Right atrium auricular region (tissue), 2 donors: ENCODE data around the gene EXOC4. TPM values are rescaled to one million over a fixed set of nuclear protein-coding genes. Genes with fewer than 3 reads are reported as not detected.

ENCODE experiments used
- DNase-seq: peaks from one replicate; pipeline ENCODE4 v3.0.0-alpha.2; 2019; ENCODE audit warnings: low spot score
- H3K27ac ChIP-seq, 2 donors: fragments of 200-600 bp; sonication (generic); 1 replicate in 1 of 2; 2 replicates in 1 of 2; pipeline ENCODE4 v1.5.1; 2016 to 2019
- H3K27me3 ChIP-seq, 2 donors: fragments of 200-600 bp; sonication (generic); one replicate each; pipeline versions ENCODE4 v1.5.1 to v1.6.0; 2017 to 2019
- H3K36me3 ChIP-seq: fragments of 200-600 bp; sonication (generic); one replicate; pipeline ENCODE4 v1.5.1; 2016
- H3K4me1 ChIP-seq, 2 donors: fragments of 200-600 bp; sonication (generic); one replicate each; pipeline versions ENCODE4 v1.5.1 to v1.6.0; 2017 to 2019
- H3K4me3 ChIP-seq, 2 donors: fragments of 200-600 bp; sonication (generic); 1 replicate in 1 of 2; 2 replicates in 1 of 2; pipeline ENCODE4 v1.5.1; 2017 to 2019; ENCODE audit warnings: mild to moderate bottlenecking in 1 of 2, moderate library complexity in 1 of 2
- H3K9me3 ChIP-seq, 2 donors: fragments of 200-600 bp; sonication (generic); one replicate each; pipeline ENCODE4 v1.5.1; 2019
- total RNA-seq, 2 donors: library from RNA; depleted of rRNA; stranded (reverse); fragments of >200 nt; gene quantifications; one replicate each; pipeline ENCODE4 v1.1.0, GENCODE V29; 2016
- TF ChIP-seq, protein P1 (sequence below), 2 donors: fragments of 200-600 bp; sonication (generic); IDR thresholded peaks; one replicate each; pipeline ENCODE4 v1.5.1; 2019; ENCODE audit warnings: antibody characterized with exemption in 2 of 2

EXOC4 gene
- total RNA-seq, 2 donors from 2014 or later: 24.7 to 30.6 TPM

DNA sequence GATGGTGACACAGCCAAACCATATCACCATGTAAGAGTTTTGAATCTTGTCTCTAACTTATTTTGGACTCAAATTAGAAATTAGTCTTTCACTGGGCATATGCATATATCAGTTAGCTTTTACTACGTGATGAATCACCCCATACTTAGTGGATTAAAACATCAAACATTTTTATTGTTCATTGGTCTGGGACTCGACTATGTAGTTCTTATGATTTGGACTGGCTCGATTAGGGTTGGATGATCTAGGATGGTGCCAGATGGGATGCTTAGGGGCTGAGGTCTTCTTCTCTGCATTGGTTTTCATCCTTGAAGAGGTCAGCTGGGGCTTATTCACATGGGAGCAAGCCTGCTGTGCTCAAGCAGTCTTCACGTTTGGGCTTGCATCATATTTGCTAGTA lies 264.9 kb downstream of the EXOC4 start:
- Histone ChIP-seq H3K4me1 (no peaks in the 10 kb centered on the region), H3K27ac (no peak overlapping the region), H3K9me3 (no peaks in the 10 kb centered on the region), H3K36me3 (no peaks in the 10 kb centered on the region), H3K27me3 (no peaks in the 10 kb centered on the region), H3K4me3 (no peak overlapping the region)
- DNase-seq: no peak
- TF ChIP-seq, protein P1, sequence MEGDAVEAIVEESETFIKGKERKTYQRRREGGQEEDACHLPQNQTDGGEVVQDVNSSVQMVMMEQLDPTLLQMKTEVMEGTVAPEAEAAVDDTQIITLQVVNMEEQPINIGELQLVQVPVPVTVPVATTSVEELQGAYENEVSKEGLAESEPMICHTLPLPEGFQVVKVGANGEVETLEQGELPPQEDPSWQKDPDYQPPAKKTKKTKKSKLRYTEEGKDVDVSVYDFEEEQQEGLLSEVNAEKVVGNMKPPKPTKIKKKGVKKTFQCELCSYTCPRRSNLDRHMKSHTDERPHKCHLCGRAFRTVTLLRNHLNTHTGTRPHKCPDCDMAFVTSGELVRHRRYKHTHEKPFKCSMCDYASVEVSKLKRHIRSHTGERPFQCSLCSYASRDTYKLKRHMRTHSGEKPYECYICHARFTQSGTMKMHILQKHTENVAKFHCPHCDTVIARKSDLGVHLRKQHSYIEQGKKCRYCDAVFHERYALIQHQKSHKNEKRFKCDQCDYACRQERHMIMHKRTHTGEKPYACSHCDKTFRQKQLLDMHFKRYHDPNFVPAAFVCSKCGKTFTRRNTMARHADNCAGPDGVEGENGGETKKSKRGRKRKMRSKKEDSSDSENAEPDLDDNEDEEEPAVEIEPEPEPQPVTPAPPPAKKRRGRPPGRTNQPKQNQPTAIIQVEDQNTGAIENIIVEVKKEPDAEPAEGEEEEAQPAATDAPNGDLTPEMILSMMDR (IDR thresholded peaks at IDR 0.05): no peak

DNA sequence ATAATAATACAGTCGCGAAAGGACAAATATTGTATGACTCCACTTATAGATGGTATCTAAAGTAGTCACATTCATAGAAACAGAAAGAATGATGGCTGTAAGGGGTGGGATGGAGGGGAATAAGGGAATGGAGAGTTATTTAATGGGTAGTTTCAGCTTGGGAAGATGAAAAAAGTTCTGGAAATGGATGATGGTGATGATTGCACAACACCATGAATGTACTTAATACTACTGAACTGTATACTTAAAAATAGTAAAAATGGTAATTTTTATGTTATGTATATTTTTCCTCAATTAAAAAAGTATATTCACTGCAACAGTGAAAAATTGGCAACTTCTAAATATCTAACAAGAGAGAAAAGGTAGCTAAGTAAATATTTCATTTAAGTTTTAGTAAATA lies 265.8 kb downstream of the EXOC4 start:
- Histone ChIP-seq H3K36me3 (no peaks in the 10 kb centered on the region), H3K27ac (no peak overlapping the region), H3K9me3 (no peaks in the 10 kb centered on the region), H3K4me1 (no peaks in the 10 kb centered on the region), H3K4me3 (no peak overlapping the region), H3K27me3 (no peaks in the 10 kb centered on the region)
- no peak for DNase-seq
- TF ChIP-seq, protein P1 (IDR thresholded peaks at IDR 0.05): no peak

DNA sequence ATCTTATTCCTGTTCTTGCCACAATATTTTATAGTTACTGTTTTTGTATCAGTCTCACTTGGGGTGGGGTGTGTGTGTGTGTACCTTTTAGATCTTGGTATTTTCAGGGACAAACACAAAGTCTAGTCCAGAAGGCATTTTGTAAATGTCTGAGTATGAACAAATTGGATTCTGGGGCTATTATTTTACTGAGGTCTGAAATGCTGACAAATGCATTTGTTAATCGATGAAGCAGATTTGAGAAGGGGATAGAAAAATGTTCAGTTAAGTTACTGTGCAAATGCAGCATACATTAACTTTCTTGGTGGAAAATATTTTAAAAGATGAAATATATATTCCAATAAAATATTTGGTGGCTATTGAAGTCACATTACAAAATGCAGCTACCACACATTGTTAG lies 267.4 kb downstream of the EXOC4 start:
- Histone ChIP-seq H3K4me1 (no peaks in the 10 kb centered on the region), H3K36me3 (no peaks in the 10 kb centered on the region), H3K27me3 (no peaks in the 10 kb centered on the region), H3K4me3 (no peak overlapping the region), H3K9me3 (no peaks in the 10 kb centered on the region), H3K27ac (no peak overlapping the region)
- DNase-seq: no peak
- TF ChIP-seq, protein P1 (IDR thresholded peaks at IDR 0.05): no peak

DNA sequence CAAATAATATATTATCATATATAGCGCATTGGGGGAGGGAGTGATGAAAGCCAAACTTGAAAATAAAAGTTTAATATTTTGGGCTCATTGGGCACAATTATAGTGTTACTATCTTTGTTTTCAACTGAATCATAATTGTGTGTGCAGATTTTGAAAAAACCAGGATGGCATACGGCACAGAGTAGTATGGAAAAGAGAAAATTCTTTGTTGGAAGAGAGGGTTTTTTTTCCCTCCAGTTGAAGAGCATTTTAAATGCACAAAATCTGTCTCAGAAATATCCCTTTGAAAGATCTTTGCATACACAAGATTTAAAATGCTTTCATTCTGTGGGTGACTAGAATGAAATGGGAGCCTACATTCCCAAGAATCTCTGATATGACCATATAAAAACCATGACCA lies 269.6 kb downstream of the EXOC4 start:
- no peak overlapping the region for H3K4me3 ChIP-seq
- no peaks in the 10 kb centered on the region for H3K27me3 ChIP-seq
- H3K27ac ChIP-seq: no peak overlapping the region
- TF ChIP-seq, protein P1 (IDR thresholded peaks at IDR 0.05): no peak
- no peak for DNase-seq
- no peaks in the 10 kb centered on the region for H3K4me1 ChIP-seq
- no peaks in the 10 kb centered on the region for H3K36me3 ChIP-seq
- H3K9me3 ChIP-seq: no peaks in the 10 kb centered on the region

DNA sequence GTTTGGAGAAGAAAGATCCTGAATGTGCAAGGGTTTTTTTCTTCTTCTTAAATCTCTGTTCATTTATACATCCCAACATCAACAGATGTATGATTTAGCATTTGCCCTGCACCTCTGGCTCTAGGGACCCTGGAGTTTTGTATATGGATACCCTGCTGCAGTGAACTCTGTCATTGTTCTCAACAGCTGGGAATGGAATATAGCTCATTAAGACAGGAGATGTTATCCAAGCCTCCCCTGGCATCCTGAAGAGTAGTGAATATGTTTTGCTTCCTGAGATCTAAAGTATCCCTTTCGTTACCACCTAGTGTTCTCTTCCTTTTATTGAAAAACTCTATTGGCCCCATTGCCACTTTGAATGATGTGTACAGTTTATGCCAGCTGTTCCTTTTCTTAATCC lies 275.9 kb downstream of the EXOC4 start:
- Histone ChIP-seq H3K36me3 (no peaks in the 10 kb centered on the region), H3K9me3 (no peaks in the 10 kb centered on the region), H3K27ac (no peak overlapping the region), H3K4me3 (no peak overlapping the region), H3K27me3 (no peaks in the 10 kb centered on the region), H3K4me1 (peaks cover 0 to 6% of the 10 kb centered on the region in 2 donors)
- TF ChIP-seq, protein P1 (IDR thresholded peaks at IDR 0.05): no peak
- DNase-seq: no peak

DNA sequence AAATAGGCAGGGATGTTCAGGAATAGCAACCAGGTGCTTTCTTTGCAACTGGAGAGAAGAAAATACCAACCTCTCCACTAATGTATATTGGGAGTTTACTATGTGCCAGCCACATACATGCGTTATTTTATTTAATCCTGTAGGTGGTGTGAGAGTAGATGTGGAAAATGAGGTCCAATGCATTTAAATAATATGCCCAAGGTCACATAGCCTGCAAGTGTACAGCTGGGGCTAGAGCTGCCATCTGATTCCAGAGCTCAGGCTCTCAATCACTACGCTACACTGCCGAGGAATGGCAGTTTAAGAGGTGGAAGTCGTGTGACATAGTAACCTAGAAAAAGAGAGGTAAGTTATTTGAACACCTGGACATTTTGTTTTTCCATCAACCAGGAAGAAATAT lies 277.0 kb downstream of the EXOC4 start:
- TF ChIP-seq, protein P1 (IDR thresholded peaks at IDR 0.05): no peak

More for the DNA sequence above, 277.0 kb downstream of the EXOC4 start:
- H3K36me3 ChIP-seq: no peaks in the 10 kb centered on the region
- H3K4me3 ChIP-seq: no peak overlapping the region
- no peaks in the 10 kb centered on the region for H3K27me3 ChIP-seq
- no peaks in the 10 kb centered on the region for H3K9me3 ChIP-seq
- no peak overlapping the region for H3K27ac ChIP-seq
- H3K4me1 ChIP-seq: peaks cover 0 to 7% of the 10 kb centered on the region in 2 donors
- no peak for DNase-seq
